ENCODE results near the gene NDRG3.

GRCh38 chr20:36613974-36614373 lies 131.9 kb downstream of the NDRG3 start:
- TF ChIP-seq EZH2 (IDR thresholded peaks at IDR 0.05; ENCODE audit: low read depth) (no peak), CTCF (conservative IDR thresholded peaks at IDR 0.05) (no peak)

Measured in PC-9 (cell line).